ENCODE results near the gene CIROP.

GRCh38 chr14:23113431-23114119, 8.8 kb upstream of the CIROP start:
- TF ChIP-seq CTCF (IDR thresholded peaks at IDR 0.05), result no peak
- TF ChIP-seq POLR2A (IDR thresholded peaks at IDR 0.05), result no peak

All from lower leg skin (tissue), 3 donors.